Fibroblast of mammary gland (primary cell): Measurements from ENCODE around the gene BPIFB3.
"Not testable (repeated sequence)": the region's sequence is repeated elsewhere in the genome, so short reads cannot be mapped to it uniquely, and the experiment has no call there.

ENCODE experiments used
- DNase-seq: peaks from one replicate; pipeline ENCODE4 v3.0.0-alpha.2; 2010; ENCODE audit warnings: low read depth
- H3K4me3 ChIP-seq: 2 replicates; pipeline ENCODE4 v1.5.1; 2011; ENCODE audit warnings: low read depth, mild to moderate bottlenecking, low read length, moderate library complexity; ENCODE audit not compliant: control insufficient read depth
- TF ChIP-seq, protein P1 (sequence below): conservative IDR thresholded peaks from 2 replicates; pipeline ENCODE4 v1.5.1; 2011; ENCODE audit warnings: low read depth, low read length, inconsistent platforms; ENCODE audit not compliant: control insufficient read depth, insufficient read depth

BPIFB3 gene

DNA sequence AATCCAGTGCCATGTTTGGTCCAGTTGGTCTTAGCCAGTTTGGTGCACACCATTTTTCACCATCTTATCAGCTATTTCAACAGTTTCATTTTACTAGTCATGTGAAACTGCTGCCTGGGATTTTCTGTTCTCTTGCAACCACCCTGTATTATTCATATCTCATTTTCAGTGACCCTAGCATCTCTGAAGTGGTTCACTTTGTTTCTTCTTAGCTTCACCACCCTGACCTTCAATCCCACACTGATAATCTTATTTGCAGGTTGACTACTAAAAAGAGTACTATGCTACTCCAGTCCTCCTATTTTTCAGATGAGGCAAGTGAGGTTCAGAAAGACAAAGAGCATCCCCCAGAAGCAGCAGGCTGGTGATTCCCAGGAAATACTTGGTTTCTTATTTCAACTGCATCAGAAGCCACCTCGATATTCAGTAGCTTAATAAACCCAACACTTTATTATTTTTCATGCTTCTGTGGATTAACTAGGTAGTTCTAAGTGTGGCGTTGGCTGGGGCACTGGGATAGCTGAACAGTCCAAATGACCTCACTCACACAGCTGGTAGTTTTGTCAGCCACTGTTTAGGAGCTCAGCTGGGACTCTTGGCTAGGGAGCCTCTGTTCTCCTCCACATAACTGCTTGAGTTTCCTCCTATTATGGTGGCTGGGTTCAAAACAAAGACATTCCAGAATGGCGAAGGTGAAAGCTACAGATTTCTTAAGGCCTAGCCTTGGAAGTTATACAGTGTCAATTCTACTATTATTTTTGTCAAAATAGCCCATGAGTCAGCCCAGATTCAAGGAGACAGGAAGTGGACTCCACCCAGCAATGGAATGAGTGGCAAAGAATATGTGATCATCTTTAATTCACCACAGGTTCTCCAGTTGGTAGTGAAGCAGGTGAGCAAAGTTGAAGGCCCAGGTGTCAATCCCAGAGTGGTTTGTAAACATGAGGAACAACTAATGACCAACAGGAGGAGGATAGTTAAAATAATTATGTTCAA is 66.3 kb downstream of the BPIFB3 start:
- TF ChIP-seq, protein P1, sequence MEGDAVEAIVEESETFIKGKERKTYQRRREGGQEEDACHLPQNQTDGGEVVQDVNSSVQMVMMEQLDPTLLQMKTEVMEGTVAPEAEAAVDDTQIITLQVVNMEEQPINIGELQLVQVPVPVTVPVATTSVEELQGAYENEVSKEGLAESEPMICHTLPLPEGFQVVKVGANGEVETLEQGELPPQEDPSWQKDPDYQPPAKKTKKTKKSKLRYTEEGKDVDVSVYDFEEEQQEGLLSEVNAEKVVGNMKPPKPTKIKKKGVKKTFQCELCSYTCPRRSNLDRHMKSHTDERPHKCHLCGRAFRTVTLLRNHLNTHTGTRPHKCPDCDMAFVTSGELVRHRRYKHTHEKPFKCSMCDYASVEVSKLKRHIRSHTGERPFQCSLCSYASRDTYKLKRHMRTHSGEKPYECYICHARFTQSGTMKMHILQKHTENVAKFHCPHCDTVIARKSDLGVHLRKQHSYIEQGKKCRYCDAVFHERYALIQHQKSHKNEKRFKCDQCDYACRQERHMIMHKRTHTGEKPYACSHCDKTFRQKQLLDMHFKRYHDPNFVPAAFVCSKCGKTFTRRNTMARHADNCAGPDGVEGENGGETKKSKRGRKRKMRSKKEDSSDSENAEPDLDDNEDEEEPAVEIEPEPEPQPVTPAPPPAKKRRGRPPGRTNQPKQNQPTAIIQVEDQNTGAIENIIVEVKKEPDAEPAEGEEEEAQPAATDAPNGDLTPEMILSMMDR = no peak
- no peak overlapping the region for H3K4me3 ChIP-seq
- no peak for DNase-seq

DNA sequence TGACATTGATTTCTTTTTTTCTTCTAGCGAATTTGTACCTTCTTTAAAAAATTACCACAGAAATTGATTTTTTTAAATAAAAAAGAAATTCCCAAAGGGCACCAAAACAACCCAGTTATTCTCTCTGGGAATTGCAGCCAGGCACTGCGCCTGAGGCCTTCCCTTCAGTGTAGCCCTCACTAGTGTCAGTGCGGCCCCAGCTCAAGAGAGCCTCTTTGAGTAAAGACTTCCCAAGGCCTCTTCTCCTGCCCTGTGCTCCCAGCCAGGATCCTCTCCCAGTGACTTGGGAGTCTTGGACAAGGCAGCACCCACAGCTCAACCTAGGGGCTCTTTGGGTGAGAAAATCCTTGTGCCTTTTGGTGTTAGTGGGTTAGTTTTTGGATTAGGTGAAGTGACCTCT is 67.2 kb downstream of the BPIFB3 start:
- TF ChIP-seq, protein P1 = no peak
- DNase-seq = no peak
- H3K4me3 ChIP-seq = no peak overlapping the region

DNA sequence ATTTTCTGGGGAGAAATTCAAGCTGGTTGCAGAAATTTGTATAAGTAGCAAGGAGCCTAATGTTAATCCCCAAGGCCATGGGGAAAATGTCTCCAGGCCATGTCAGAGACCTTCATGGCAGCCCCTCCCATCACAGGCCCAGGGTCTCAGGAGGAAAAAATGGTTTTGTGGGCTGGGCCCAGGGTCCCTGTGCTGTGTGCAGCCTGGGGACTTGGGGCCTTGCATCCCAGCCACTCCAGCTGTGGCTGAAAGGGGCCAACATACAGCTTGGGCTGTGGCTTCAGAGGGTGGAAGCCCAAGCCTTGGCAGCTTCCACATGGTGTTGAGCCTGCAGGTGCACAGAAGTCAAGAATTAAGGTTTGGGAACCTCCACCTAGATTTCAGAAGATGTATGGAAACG is 68.6 kb downstream of the BPIFB3 start:
- not testable (repeated sequence) for H3K4me3 ChIP-seq, DNase-seq
